SKM-1 treated with dmso at 0.1 percent for 144 hours (cell line): Measurements from ENCODE around the gene TEX30.

ENCODE experiments used
- DNase-seq: peaks from one replicate; lab custom pipeline; 2025; ENCODE audit not compliant: unreplicated experiment; lab: John Stamatoyannopoulos, UW

TEX30 gene

DNA sequence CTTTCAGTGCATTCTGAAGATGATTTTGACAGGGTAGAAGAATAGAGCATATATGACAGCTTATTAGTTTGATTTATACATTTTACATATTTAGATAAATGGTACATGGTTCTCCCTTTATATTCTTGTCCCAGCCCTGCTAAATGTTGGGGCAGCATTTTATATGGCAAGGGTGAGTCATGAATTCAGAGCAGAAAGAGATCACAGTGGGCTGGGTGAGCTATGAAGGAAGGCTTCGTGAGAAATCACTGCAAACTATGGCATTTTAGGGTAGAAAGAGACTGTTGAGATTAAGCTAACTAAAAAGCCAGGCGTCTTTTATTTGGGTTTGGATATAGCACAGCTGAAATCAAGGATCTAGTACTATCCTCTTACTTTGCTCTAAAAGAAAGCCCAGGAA, 54.8 kb downstream of the TEX30 start:
- DNase-seq: no peak
